Caco-2 (cell line): ENCODE measurements around the gene APMAP. TPM values are rescaled to one million over a fixed set of nuclear protein-coding genes. Genes with fewer than 3 reads are reported as not detected.

ENCODE experiments used
- BruUV-seq: library from RNA; stranded (reverse); fragments of 400-500 nt; replicated peaks from 2 replicates; lab custom pipeline; 2021; lab: Mats Ljungman, UMichigan
- CTCF ChIA-PET: fragments of 300-600 bp; sonication (Branson Sonifier 250); formaldehyde crosslinking; loops from one replicate; lab custom pipeline; 2022; ENCODE audit warnings: antibody characterized with exemption; lab: Charles Lee
- POLR2A ChIA-PET: fragments of 300-600 bp; sonication (Branson Sonifier 250); formaldehyde crosslinking; loops from one replicate; lab custom pipeline; 2022; ENCODE audit warnings: antibody characterized with exemption; lab: Charles Lee
- DNase-seq, 2 experiments: peaks; one replicate each; pipeline versions ENCODE4 v3.0.0 to v3.0.0-alpha.2; 2020 to 2022
- H3K27me3 ChIP-seq: replicated peaks from 2 replicates; pipeline ENCODE4 v1.6.0; 2011; ENCODE audit warnings: low read length; ENCODE audit not compliant: control insufficient read depth, insufficient read depth
- H3K36me3 ChIP-seq: 2 replicates; pipeline ENCODE4 v1.5.1; 2011; ENCODE audit warnings: low read length; ENCODE audit not compliant: control insufficient read depth, insufficient read depth
- H3K4me1 ChIP-seq: fragments of 250-450 bp; sonication (Bioruptor Pico); 2 replicates; pipeline ENCODE4 v1.5.1; 2020; ENCODE audit warnings: mild to moderate bottlenecking
- H3K4me3 ChIP-seq: 2 replicates; pipeline ENCODE4 v1.5.1; 2011; ENCODE audit warnings: low read depth, mild to moderate bottlenecking, control low read depth, low read length
- H3K9me3 ChIP-seq: fragments of 250-450 bp; sonication (Bioruptor Pico); 2 replicates; pipeline ENCODE4 v1.5.1; 2020; ENCODE audit warnings: mild to moderate bottlenecking, moderate library complexity
- H3K27ac Mint-ChIP-seq: one replicate; pipeline ENCODE4 v1.8.0; 2022; ENCODE audit warnings: mixed read lengths; ENCODE audit not compliant: unreplicated experiment
- H3K27me3 Mint-ChIP-seq: one replicate; pipeline ENCODE4 v1.8.0; 2022; ENCODE audit warnings: mixed read lengths; ENCODE audit not compliant: insufficient read depth, unreplicated experiment
- H3K36me3 Mint-ChIP-seq: one replicate; pipeline ENCODE4 v1.8.0; 2022; ENCODE audit warnings: mild to moderate bottlenecking, mixed read lengths; ENCODE audit not compliant: insufficient read depth, unreplicated experiment
- H3K4me1 Mint-ChIP-seq: one replicate; pipeline ENCODE4 v1.8.0; 2022; ENCODE audit warnings: low read depth, mixed read lengths; ENCODE audit not compliant: unreplicated experiment
- H3K4me3 Mint-ChIP-seq: one replicate; pipeline ENCODE4 v1.8.0; 2022; ENCODE audit warnings: mild to moderate bottlenecking, moderate library complexity, mixed read lengths; ENCODE audit not compliant: unreplicated experiment
- H3K9me3 Mint-ChIP-seq: one replicate; pipeline ENCODE4 v1.8.0; 2022; ENCODE audit warnings: mixed read lengths; ENCODE audit not compliant: unreplicated experiment
- CTCF ChIP-seq, 2 experiments: fragments of 200-600 bp in 1 of 2; IDR thresholded peaks; 1 replicate in 1 of 2; 2 replicates in 1 of 2; pipeline versions ENCODE4 v1.5.1 to v1.8.0; 2011 to 2022; ENCODE audit warnings: antibody characterized with exemption in 1 of 2, control low read depth in 1 of 2, inconsistent platforms in 1 of 2, low read depth in 1 of 2, low read length in 1 of 2, mild to moderate bottlenecking in 1 of 2, moderate library complexity in 1 of 2; ENCODE audit not compliant: insufficient read depth in 1 of 2, severe bottlenecking in 1 of 2, unreplicated experiment in 1 of 2
- intact Hi-C: fragments of 100-400 bp; cut with micrococcal nuclease; formaldehyde crosslinking; loops from one replicate; pipeline ENCODE4 v1.10.0; 2022; ENCODE audit not compliant: unreplicated experiment
- total RNA-seq: library from RNA; stranded (reverse); gene quantifications from 2 replicates; pipeline ENCODE4 v1.2.3, GENCODE V29; 2022

The APMAP gene
- total RNA-seq, 1 experiment from 2014 or later: 138 TPM

GRCh38 chr20:24983896-24984295, 8.7 kb downstream of the APMAP start:
- no peak overlapping the region for H3K27ac Mint-ChIP-seq
- H3K27me3 Mint-ChIP-seq: no peaks in the 10 kb centered on the region
- no TSS peak for BruUV-seq
- no peak for DNase-seq
- H3K36me3 ChIP-seq: peaks cover 7% of the 10 kb centered on the region
- intact Hi-C loops: no loop called here
- no peaks in the 10 kb centered on the region for H3K27me3 ChIP-seq
- no peak for TF ChIP-seq CTCF (IDR thresholded peaks at IDR 0.05; ENCODE audit: insufficient read depth in 1 of 2, low read depth in 1 of 2, low read length in 1 of 2, severe bottlenecking in 1 of 2, unreplicated experiment in 1 of 2)
- H3K9me3 ChIP-seq: no peaks in the 10 kb centered on the region
- H3K4me3 Mint-ChIP-seq: no peak overlapping the region
- no peak overlapping the region for H3K4me3 ChIP-seq
- H3K36me3 Mint-ChIP-seq: peaks cover 42% of the 10 kb centered on the region
- CTCF ChIA-PET: no interaction called here
- POLR2A ChIA-PET: no interaction called here
- no peaks in the 10 kb centered on the region for H3K4me1 Mint-ChIP-seq
- no peaks in the 10 kb centered on the region for H3K4me1 ChIP-seq
- H3K9me3 Mint-ChIP-seq: peaks cover 20% of the 10 kb centered on the region

- CTCF ChIA-PET: no interaction called here
- no peaks in the 10 kb centered on the region for H3K9me3 ChIP-seq
- intact Hi-C loops: no loop called here
- Mint-ChIP-seq H3K27me3 (no peaks in the 10 kb centered on the region), H3K36me3 (peaks cover 49% of the 10 kb centered on the region), H3K4me3 (no peak overlapping the region), H3K9me3 (peaks cover 20% of the 10 kb centered on the region), H3K4me1 (no peaks in the 10 kb centered on the region), H3K27ac (no peak overlapping the region)
- no peaks in the 10 kb centered on the region for H3K27me3 ChIP-seq
- POLR2A ChIA-PET: no interaction called here
- H3K4me1 ChIP-seq: no peaks in the 10 kb centered on the region
- no TSS peak for BruUV-seq
- peaks cover 7% of the 10 kb centered on the region for H3K36me3 ChIP-seq
- TF ChIP-seq CTCF (IDR thresholded peaks at IDR 0.05; ENCODE audit: insufficient read depth in 1 of 2, low read depth in 1 of 2, low read length in 1 of 2, severe bottlenecking in 1 of 2, unreplicated experiment in 1 of 2): no peak
- H3K4me3 ChIP-seq: no peak overlapping the region
- no peak for DNase-seq
Measured at GRCh38 chr20:24981790-24982189, 10.8 kb downstream of the APMAP start.

- Mint-ChIP-seq H3K27ac (no peak overlapping the region), H3K4me3 (no peak overlapping the region), H3K27me3 (no peaks in the 10 kb centered on the region), H3K36me3 (peaks cover 49% of the 10 kb centered on the region), H3K9me3 (peaks cover 23% of the 10 kb centered on the region), H3K4me1 (no peaks in the 10 kb centered on the region)
- ChIA-PET POLR2A (no interaction called here), CTCF (no interaction called here)
- no peaks in the 10 kb centered on the region for H3K27me3 ChIP-seq
- no peaks in the 10 kb centered on the region for H3K4me1 ChIP-seq
- H3K36me3 ChIP-seq: peaks cover 7% of the 10 kb centered on the region
- no peaks in the 10 kb centered on the region for H3K9me3 ChIP-seq
- DNase-seq: no peak
- no peak for TF ChIP-seq CTCF (IDR thresholded peaks at IDR 0.05; ENCODE audit: insufficient read depth in 1 of 2, low read depth in 1 of 2, low read length in 1 of 2, severe bottlenecking in 1 of 2, unreplicated experiment in 1 of 2)
- BruUV-seq: no TSS peak
- intact Hi-C loops: no loop called here
- H3K4me3 ChIP-seq: no peak overlapping the region
Measured at GRCh38 chr20:24981282-24981681, 11.3 kb downstream of the APMAP start.
